ENCODE measurements around the gene SUDS3.

Gene SUDS3

GRCh38 chr12:118430516-118430915 is 54.2 kb downstream of the SUDS3 start:
- Histone ChIP-seq H3K9me3 (replicated peaks in 1 of 2; ENCODE audit: control insufficient read depth in 2 of 2, insufficient read depth in 1 of 2, low read depth in 1 of 2, low read length in 2 of 2) (peaks cover 0 to 3% of the 10 kb centered on the region in 2 donors), H2BK120ac (ENCODE audit: low read depth, low read length) (no peak overlapping the region), H3K27ac (replicated peaks; ENCODE audit: low read length) (no peak overlapping the region), H2BK15ac (ENCODE audit: low read length) (no peak overlapping the region), H3K4me3 (ENCODE audit: low read length in 2 of 2) (no peak overlapping the region), H2BK12ac (ENCODE audit: low read length) (no peak overlapping the region), H3K18ac (ENCODE audit: low read length) (no peak overlapping the region), H3K4me1 (ENCODE audit: control insufficient read depth in 2 of 2, insufficient read depth in 1 of 2, low read depth in 1 of 2, low read length in 2 of 2) (no peaks in the 10 kb centered on the region), H2BK5ac (ENCODE audit: low read length) (no peak overlapping the region), H3K9ac (ENCODE audit: low read depth, low read length, poor library complexity) (no peak overlapping the region), H3K27me3 (ENCODE audit: control insufficient read depth in 3 of 3, insufficient read depth in 3 of 3, low read depth in 1 of 3, low read length in 3 of 3) (peaks cover 0 to 2% (median 0%) of the 10 kb centered on the region in 3 experiments), H2AK5ac (ENCODE audit: low read depth, low read length) (no peak overlapping the region), H3K4me2 (ENCODE audit: insufficient read depth, low read length, poor library complexity, severe bottlenecking) (no peak overlapping the region), H3K4ac (ENCODE audit: low read length) (no peak overlapping the region), H2AFZ (ENCODE audit: low read length) (no peak overlapping the region), H3K79me1 (ENCODE audit: low read depth, low read length) (peaks cover 1% of the 10 kb centered on the region), H3K36me3 (replicated peaks in 1 of 2; ENCODE audit: control insufficient read depth in 2 of 2, insufficient read depth in 2 of 2, low read length in 2 of 2) (no peaks in the 10 kb centered on the region), H4K8ac (ENCODE audit: low read depth, low read length) (no peak overlapping the region), H4K91ac (ENCODE audit: low read depth, low read length, poor library complexity) (no peak overlapping the region), H3K14ac (ENCODE audit: low read length) (no peak overlapping the region), H3K23ac (ENCODE audit: low read depth, low read length, poor library complexity) (no peak overlapping the region)
- whole genome bisulfite sequencing, 2 donors (ENCODE audit: extremely low coverage in 2 of 2, insufficient read length in 2 of 2, insufficient replicate concordance in 1 of 2) = no CpG with 5 or more reads among the region's 4 CpGs
- no peak for DNase-seq (ENCODE audit: low spot score)

GRCh38 chr12:118432812-118433545 is 56.6 kb downstream of the SUDS3 start:
- Histone ChIP-seq H3K36me3 (replicated peaks in 1 of 2; ENCODE audit: control insufficient read depth in 2 of 2, insufficient read depth in 2 of 2, low read length in 2 of 2) (no peaks in the 10 kb centered on the region), H3K27ac (replicated peaks; ENCODE audit: low read length) (no peak overlapping the region), H3K4me2 (ENCODE audit: insufficient read depth, low read length, poor library complexity, severe bottlenecking) (no peak overlapping the region), H3K23ac (ENCODE audit: low read depth, low read length, poor library complexity) (no peak overlapping the region), H2BK5ac (ENCODE audit: low read length) (no peak overlapping the region), H3K79me1 (ENCODE audit: low read depth, low read length) (no peaks in the 10 kb centered on the region), H3K4me3 (ENCODE audit: low read length in 2 of 2) (no peak overlapping the region), H2AFZ (ENCODE audit: low read length) (no peak overlapping the region), H2AK5ac (ENCODE audit: low read depth, low read length) (no peak overlapping the region), H4K8ac (ENCODE audit: low read depth, low read length) (no peak overlapping the region), H3K14ac (ENCODE audit: low read length) (no peak overlapping the region), H3K27me3 (ENCODE audit: control insufficient read depth in 3 of 3, insufficient read depth in 3 of 3, low read depth in 1 of 3, low read length in 3 of 3) (no peaks in the 10 kb centered on the region), H2BK120ac (ENCODE audit: low read depth, low read length) (no peak overlapping the region), H4K91ac (ENCODE audit: low read depth, low read length, poor library complexity) (no peak overlapping the region), H3K4ac (ENCODE audit: low read length) (no peak overlapping the region), H2BK15ac (ENCODE audit: low read length) (no peak overlapping the region), H3K9ac (ENCODE audit: low read depth, low read length, poor library complexity) (no peak overlapping the region), H3K18ac (ENCODE audit: low read length) (no peak overlapping the region), H2BK12ac (ENCODE audit: low read length) (no peak overlapping the region), H3K4me1 (ENCODE audit: control insufficient read depth in 2 of 2, insufficient read depth in 1 of 2, low read depth in 1 of 2, low read length in 2 of 2) (no peaks in the 10 kb centered on the region), H3K9me3 (replicated peaks in 1 of 2; ENCODE audit: control insufficient read depth in 2 of 2, insufficient read depth in 1 of 2, low read depth in 1 of 2, low read length in 2 of 2) (no peaks in the 10 kb centered on the region)
- WGBS, 2 donors (ENCODE audit: extremely low coverage in 2 of 2, insufficient read length in 2 of 2, insufficient replicate concordance in 1 of 2) = no CpG with 5 or more reads among the region's 5 CpGs
- DNase-seq (ENCODE audit: low spot score) = no peak

DNA sequence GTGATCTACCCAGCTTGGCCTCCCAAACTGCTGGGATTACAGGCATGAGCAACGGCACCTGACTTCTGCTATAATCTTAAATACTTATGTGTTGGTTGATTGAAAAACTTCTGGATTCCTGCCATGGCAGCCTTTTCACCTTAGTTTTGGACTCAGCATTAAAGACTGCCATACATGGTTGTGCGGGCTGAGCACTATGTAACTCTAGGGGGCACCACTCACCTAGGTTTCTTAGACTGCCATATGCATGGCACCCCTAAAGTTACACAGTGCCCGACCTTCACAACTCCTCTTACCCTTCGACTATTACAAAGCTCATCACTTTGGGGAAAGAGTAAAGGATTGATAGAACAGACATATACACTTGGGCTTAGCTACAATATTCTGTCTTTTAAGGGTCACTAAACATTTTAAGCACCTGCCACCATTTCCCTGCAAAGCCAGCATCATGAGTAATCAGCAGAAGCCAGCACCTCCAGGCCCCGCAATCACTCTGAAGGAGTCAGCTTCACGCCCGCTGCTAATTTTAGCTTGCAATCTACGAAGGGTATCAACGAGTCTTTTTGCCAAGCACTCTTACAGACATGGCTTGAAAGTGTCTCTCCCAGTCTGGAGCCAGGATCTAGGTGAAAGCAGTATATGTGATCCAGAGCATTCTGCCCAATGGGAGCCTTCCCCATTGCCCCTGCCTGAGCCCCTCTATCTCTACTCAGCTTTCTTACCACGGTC is 59.8 kb downstream of the SUDS3 start:
- peak; percentile 11 for DNase-seq (ENCODE audit: low spot score)
- Histone ChIP-seq H3K36me3 (replicated peaks in 1 of 2; ENCODE audit: control insufficient read depth in 2 of 2, insufficient read depth in 2 of 2, low read length in 2 of 2) (no peaks in the 10 kb centered on the region), H2AFZ (ENCODE audit: low read length) (no peak overlapping the region), H3K14ac (ENCODE audit: low read length) (no peak overlapping the region), H2BK120ac (ENCODE audit: low read depth, low read length) (no peak overlapping the region), H3K18ac (ENCODE audit: low read length) (no peak overlapping the region), H2BK12ac (ENCODE audit: low read length) (no peak overlapping the region), H4K8ac (ENCODE audit: low read depth, low read length) (no peak overlapping the region), H3K27me3 (ENCODE audit: control insufficient read depth in 3 of 3, insufficient read depth in 3 of 3, low read depth in 1 of 3, low read length in 3 of 3) (no peaks in the 10 kb centered on the region), H3K27ac (replicated peaks; ENCODE audit: low read length) (no peak overlapping the region), H2BK15ac (ENCODE audit: low read length) (no peak overlapping the region), H3K4me1 (ENCODE audit: control insufficient read depth in 2 of 2, insufficient read depth in 1 of 2, low read depth in 1 of 2, low read length in 2 of 2) (no peaks in the 10 kb centered on the region), H3K9me3 (replicated peaks in 1 of 2; ENCODE audit: control insufficient read depth in 2 of 2, insufficient read depth in 1 of 2, low read depth in 1 of 2, low read length in 2 of 2) (no peaks in the 10 kb centered on the region), H3K4me3 (ENCODE audit: low read length in 2 of 2) (no peak overlapping the region), H3K4ac (ENCODE audit: low read length) (no peak overlapping the region), H3K4me2 (ENCODE audit: insufficient read depth, low read length, poor library complexity, severe bottlenecking) (no peak overlapping the region), H3K23ac (ENCODE audit: low read depth, low read length, poor library complexity) (no peak overlapping the region), H3K79me1 (ENCODE audit: low read depth, low read length) (no peaks in the 10 kb centered on the region), H2AK5ac (ENCODE audit: low read depth, low read length) (no peak overlapping the region), H3K9ac (ENCODE audit: low read depth, low read length, poor library complexity) (no peak overlapping the region), H2BK5ac (ENCODE audit: low read length) (no peak overlapping the region), H4K91ac (ENCODE audit: low read depth, low read length, poor library complexity) (no peak overlapping the region)
- WGBS, 2 donors (ENCODE audit: extremely low coverage in 2 of 2, insufficient read length in 2 of 2, insufficient replicate concordance in 1 of 2) = no CpG with 5 or more reads among the region's 10 CpGs

GRCh38 chr12:118436986-118437385 is 60.6 kb downstream of the SUDS3 start:
- no peak overlapping the region for H2BK120ac ChIP-seq (ENCODE audit: low read depth, low read length)
- no peak overlapping the region for H3K9ac ChIP-seq (ENCODE audit: low read depth, low read length, poor library complexity)
- no peaks in the 10 kb centered on the region for H3K27me3 ChIP-seq (ENCODE audit: control insufficient read depth in 3 of 3, insufficient read depth in 3 of 3, low read depth in 1 of 3, low read length in 3 of 3)
- no peak overlapping the region for H3K27ac ChIP-seq (replicated peaks; ENCODE audit: low read length)
- no peak overlapping the region for H3K4ac ChIP-seq (ENCODE audit: low read length)
- H3K18ac ChIP-seq (ENCODE audit: low read length) = no peak overlapping the region
- H2AK5ac ChIP-seq (ENCODE audit: low read depth, low read length) = no peak overlapping the region
- H3K4me2 ChIP-seq (ENCODE audit: insufficient read depth, low read length, poor library complexity, severe bottlenecking) = no peak overlapping the region
- no peak overlapping the region for H4K8ac ChIP-seq (ENCODE audit: low read depth, low read length)
- H3K36me3 ChIP-seq (replicated peaks in 1 of 2; ENCODE audit: control insufficient read depth in 2 of 2, insufficient read depth in 2 of 2, low read length in 2 of 2) = no peaks in the 10 kb centered on the region
- H2BK12ac ChIP-seq (ENCODE audit: low read length) = no peak overlapping the region
- no peak overlapping the region for H2AFZ ChIP-seq (ENCODE audit: low read length)
- no peak overlapping the region for H4K91ac ChIP-seq (ENCODE audit: low read depth, low read length, poor library complexity)
- H3K23ac ChIP-seq (ENCODE audit: low read depth, low read length, poor library complexity) = no peak overlapping the region
- no peaks in the 10 kb centered on the region for H3K9me3 ChIP-seq (replicated peaks in 1 of 2; ENCODE audit: control insufficient read depth in 2 of 2, insufficient read depth in 1 of 2, low read depth in 1 of 2, low read length in 2 of 2)
- no CpG with 5 or more reads among the region's 2 CpGs for WGBS, 2 donors (ENCODE audit: extremely low coverage in 2 of 2, insufficient read length in 2 of 2, insufficient replicate concordance in 1 of 2)
- H3K79me1 ChIP-seq (ENCODE audit: low read depth, low read length) = no peaks in the 10 kb centered on the region
- no peak for DNase-seq (ENCODE audit: low spot score)
- H3K14ac ChIP-seq (ENCODE audit: low read length) = no peak overlapping the region
- no peak overlapping the region for H2BK5ac ChIP-seq (ENCODE audit: low read length)
- no peaks in the 10 kb centered on the region for H3K4me1 ChIP-seq (ENCODE audit: control insufficient read depth in 2 of 2, insufficient read depth in 1 of 2, low read depth in 1 of 2, low read length in 2 of 2)
- H3K4me3 ChIP-seq (ENCODE audit: low read length in 2 of 2) = no peak overlapping the region
- H2BK15ac ChIP-seq (ENCODE audit: low read length) = no peak overlapping the region
